GM21360 (cell line): ENCODE results near the gene PLCD4.

Experiments used
- ATAC-seq: cut with Tn5 transposase; IDR thresholded peaks from one replicate; pipeline ENCODE4 v1.9.1; 2021; ENCODE audit warnings: mild to moderate bottlenecking, moderate library complexity; ENCODE audit not compliant: unreplicated experiment

Gene PLCD4

GRCh38 chr2:218618102-218618860 is 10.6 kb downstream of the PLCD4 start:
- ATAC-seq = no peak

GRCh38 chr2:218621007-218621406 is 13.3 kb downstream of the PLCD4 start:
- no peak for ATAC-seq

GRCh38 chr2:218622606-218623365 is 15.1 kb downstream of the PLCD4 start:
- no peak for ATAC-seq

GRCh38 chr2:218623366-218623705 is 15.6 kb downstream of the PLCD4 start:
- no peak for ATAC-seq

- ATAC-seq = no peak
Observed at GRCh38 chr2:218626369-218626768, 18.7 kb downstream of the PLCD4 start.

- no peak for ATAC-seq
Observed at GRCh38 chr2:218627939-218628338, 20.2 kb downstream of the PLCD4 start.

- no peak for ATAC-seq
Observed at GRCh38 chr2:218631837-218632236, 24.1 kb downstream of the PLCD4 start.

GRCh38 chr2:218635719-218636118 is 28.0 kb downstream of the PLCD4 start:
- ATAC-seq = no peak

GRCh38 chr2:218638372-218638771 is 30.7 kb downstream of the PLCD4 start:
- ATAC-seq = no peak

GRCh38 chr2:218642121-218642656 is 34.5 kb downstream of the PLCD4 start:
- ATAC-seq = no peak

GRCh38 chr2:218642786-218643185 is 35.1 kb downstream of the PLCD4 start:
- no peak for ATAC-seq

- ATAC-seq = no peak
Observed at GRCh38 chr2:218643751-218644310, 36.1 kb downstream of the PLCD4 start.

- ATAC-seq = no peak
Observed at GRCh38 chr2:218644721-218645120, 37.0 kb downstream of the PLCD4 start.

- ATAC-seq = no peak
Observed at GRCh38 chr2:218645126-218645525, 37.4 kb downstream of the PLCD4 start.

- ATAC-seq = no peak
Observed at GRCh38 chr2:218648088-218648786, 40.5 kb downstream of the PLCD4 start.

GRCh38 chr2:218648787-218649100 is 41.0 kb downstream of the PLCD4 start:
- no peak for ATAC-seq

- ATAC-seq = no peak
Observed at GRCh38 chr2:218655751-218656150, 48.1 kb downstream of the PLCD4 start.

- ATAC-seq = peak; percentile 35
Observed at GRCh38 chr2:218658671-218659257, 51.1 kb downstream of the PLCD4 start.

GRCh38 chr2:218659258-218659987 is 51.7 kb downstream of the PLCD4 start, which contains the start of the genes BCS1L and ZNF142:
BCS1L (plus strand) TSS chr2:218659683; CDS start chr2:218660988, 1,305 bp downstream.
ZNF142 (minus strand) TSS chr2:218659623; CDS start chr2:218656429, 3,194 bp downstream.
- peak; percentile 91 for ATAC-seq

- ATAC-seq = no peak
Observed at GRCh38 chr2:218659988-218660358, 52.3 kb downstream of the PLCD4 start.
